H9 (cell line): ENCODE results near the gene SLC22A3. TPM values are rescaled to one million over a fixed set of nuclear protein-coding genes. Genes with fewer than 3 reads are reported as not detected.

Source experiments
- DNase-seq: peaks from one replicate; pipeline ENCODE4 v3.0.0-alpha.2; 2017
- H2AFZ ChIP-seq: one replicate; pipeline ENCODE4 v1.6.1; 2013; ENCODE audit warnings: mild to moderate bottlenecking, low read length, control low read depth, moderate library complexity
- H2AK5ac ChIP-seq: 2 replicates; pipeline ENCODE4 v1.6.1; 2013; ENCODE audit warnings: low read length, control low read depth, mixed read lengths; ENCODE audit not compliant: insufficient read length
- H2BK120ac ChIP-seq: one replicate; pipeline ENCODE4 v1.6.1; 2013; ENCODE audit warnings: low read depth, mild to moderate bottlenecking, low read length, control low read depth, inconsistent platforms; ENCODE audit not compliant: poor library complexity, severe bottlenecking
- H2BK12ac ChIP-seq: 2 replicates; pipeline ENCODE4 v1.6.1; 2013; ENCODE audit warnings: low read length, control low read depth, mixed read lengths, low read depth; ENCODE audit not compliant: insufficient read length
- H2BK15ac ChIP-seq: 2 replicates; pipeline ENCODE4 v1.6.1; 2013; ENCODE audit warnings: low read depth, low read length, control low read depth
- H2BK20ac ChIP-seq: one replicate; pipeline ENCODE4 v1.6.1; 2013; ENCODE audit warnings: low read depth, mild to moderate bottlenecking, low read length, control low read depth, inconsistent platforms; ENCODE audit not compliant: poor library complexity, severe bottlenecking
- H2BK5ac ChIP-seq: 2 replicates; pipeline ENCODE4 v1.6.1; 2013; ENCODE audit warnings: low read length, control low read depth, mixed read lengths; ENCODE audit not compliant: insufficient read length
- H3K14ac ChIP-seq: 2 replicates; pipeline ENCODE4 v1.6.1; 2013; ENCODE audit warnings: low read length, control low read depth; ENCODE audit not compliant: insufficient read depth
- H3K18ac ChIP-seq: 2 replicates; pipeline ENCODE4 v1.6.1; 2013; ENCODE audit warnings: low read depth, mild to moderate bottlenecking, mixed read lengths, low read length, control low read depth; ENCODE audit not compliant: insufficient read length
- H3K23ac ChIP-seq: 2 replicates; pipeline ENCODE4 v1.6.1; 2013; ENCODE audit warnings: low read length, control low read depth, mixed read lengths, low read depth; ENCODE audit not compliant: insufficient read length
- H3K23me2 ChIP-seq: 2 replicates; pipeline ENCODE4 v1.6.1; 2013; ENCODE audit warnings: low read depth, mild to moderate bottlenecking, mixed read lengths, low read length, control low read depth; ENCODE audit not compliant: insufficient read length, poor library complexity, severe bottlenecking
- H3K27ac ChIP-seq: 2 replicates; pipeline ENCODE4 v1.5.1; 2013; ENCODE audit warnings: low read length, control low read depth, mixed read lengths, low read depth; ENCODE audit not compliant: insufficient read length
- H3K27me3 ChIP-seq: 2 replicates; pipeline ENCODE4 v1.6.1; 2013; ENCODE audit warnings: low read length, control low read depth, inconsistent platforms; ENCODE audit not compliant: insufficient read depth
- H3K4ac ChIP-seq: 2 replicates; pipeline ENCODE4 v1.6.1; 2013; ENCODE audit warnings: low read depth, mild to moderate bottlenecking, control low read depth, inconsistent platforms, low read length, moderate library complexity
- H3K4me1 ChIP-seq: 2 replicates; pipeline ENCODE4 v1.6.1; 2013; ENCODE audit warnings: low read length, control low read depth, inconsistent platforms; ENCODE audit not compliant: insufficient read depth
- H3K4me2 ChIP-seq: 2 replicates; pipeline ENCODE4 v1.6.1; 2013; ENCODE audit warnings: low read length, control low read depth, mixed read lengths; ENCODE audit not compliant: insufficient read length, insufficient read depth
- H3K56ac ChIP-seq: 2 replicates; pipeline ENCODE4 v1.6.1; 2013; ENCODE audit warnings: low read depth, mild to moderate bottlenecking, mixed read lengths, low read length, control low read depth; ENCODE audit not compliant: insufficient read length
- H3K79me1 ChIP-seq: 2 replicates; pipeline ENCODE4 v1.6.1; 2013; ENCODE audit warnings: low read depth, mild to moderate bottlenecking, moderate library complexity, low read length, control low read depth, inconsistent platforms; ENCODE audit not compliant: insufficient read depth, poor library complexity, severe bottlenecking
- H3K79me2 ChIP-seq: 2 replicates; pipeline ENCODE4 v1.6.1; 2013; ENCODE audit warnings: low read length, control low read depth, inconsistent platforms; ENCODE audit not compliant: insufficient read depth
- H3K9ac ChIP-seq: 2 replicates; pipeline ENCODE4 v1.6.1; 2013; ENCODE audit warnings: low read length, control low read depth, mixed read lengths; ENCODE audit not compliant: insufficient read length; ENCODE audit errors: extremely low read depth
- H3K9me3 ChIP-seq: one replicate; pipeline ENCODE4 v1.6.1; 2013; ENCODE audit warnings: low read depth, low read length, inconsistent platforms; ENCODE audit not compliant: control insufficient read depth
- H3T11ph ChIP-seq: one replicate; pipeline ENCODE4 v1.6.1; 2013; ENCODE audit warnings: mild to moderate bottlenecking, low read length, control low read depth, inconsistent platforms
- H4K20me1 ChIP-seq: one replicate; pipeline ENCODE4 v1.6.1; 2013; ENCODE audit not compliant: control insufficient read depth, insufficient read length, insufficient read depth
- H4K5ac ChIP-seq: 2 replicates; pipeline ENCODE4 v1.6.1; 2013; ENCODE audit warnings: low read depth, mild to moderate bottlenecking, mixed read lengths, low read length, control low read depth; ENCODE audit not compliant: insufficient read length
- H4K8ac ChIP-seq: replicated peaks from 2 replicates; pipeline ENCODE4 v1.6.1; 2013; ENCODE audit warnings: low read length, control low read depth, mixed read lengths, low read depth; ENCODE audit not compliant: insufficient read length
- H4K91ac ChIP-seq: 2 replicates; pipeline ENCODE4 v1.6.1; 2013; ENCODE audit warnings: low read depth, mild to moderate bottlenecking, moderate library complexity, mixed read lengths, low read length, control low read depth; ENCODE audit not compliant: insufficient read length
- H3K27ac Mint-ChIP-seq, 3 experiments: 2 replicates in 2 of 3; 3 replicates in 1 of 3; pipeline ENCODE4 v1.8.0; 2020 to 2021; ENCODE audit warnings: mixed read lengths in 3 of 3, mild to moderate bottlenecking in 1 of 3, moderate library complexity in 1 of 3
- H3K27me3 Mint-ChIP-seq: 2 replicates; pipeline ENCODE4 v1.8.0; 2021; ENCODE audit warnings: low read depth, mild to moderate bottlenecking, moderate library complexity, mixed read lengths
- H3K36me3 Mint-ChIP-seq, 3 experiments: 2 replicates in 2 of 3; 3 replicates in 1 of 3; pipeline ENCODE4 v1.8.0; 2020 to 2021; ENCODE audit warnings: low read depth in 3 of 3, mixed read lengths in 3 of 3; ENCODE audit not compliant: insufficient read depth in 1 of 3
- H3K4me1 Mint-ChIP-seq, 2 experiments: 2 replicates each; pipeline ENCODE4 v1.8.0; 2020; ENCODE audit warnings: mixed read lengths in 2 of 2
- H3K4me3 Mint-ChIP-seq, 2 experiments: 2 replicates in 1 of 2; 3 replicates in 1 of 2; pipeline ENCODE4 v1.8.0; 2020 to 2021; ENCODE audit warnings: mild to moderate bottlenecking in 2 of 2, mixed read lengths in 2 of 2, moderate library complexity in 1 of 2
- H3K9me3 Mint-ChIP-seq, 2 experiments: 2 replicates in 1 of 2; 3 replicates in 1 of 2; pipeline ENCODE4 v1.8.0; 2020; ENCODE audit warnings: mild to moderate bottlenecking in 2 of 2, mixed read lengths in 2 of 2, moderate library complexity in 1 of 2
- CTCF ChIP-seq: fragments of 200-600 bp; sonication (generic); conservative IDR thresholded peaks from 3 replicates; pipeline ENCODE4 v1.8.0; 2021; ENCODE audit warnings: antibody characterized with exemption, mild to moderate bottlenecking
- whole genome bisulfite sequencing: extraction: QIAGEN DNeasy Blood & Tissue Kit; methylation state at CpG from one replicate; pipeline ENCODE4 v1.1.7; 2013; ENCODE audit warnings: missing lambda C conversion rate, low lambda C conversion rate, mixed read lengths; ENCODE audit not compliant: insufficient read length; ENCODE audit errors: extremely low coverage; 5-methylcytosine and 5-hydroxymethylcytosine counted together
- total RNA-seq: library from RNA; stranded (reverse); gene quantifications from 2 replicates; pipeline ENCODE4 v1.2.1, GENCODE V29; 2021

SLC22A3 gene
- total RNA-seq, 1 experiment from 2014 or later: 2.7 TPM

GRCh38 chr6:160329188-160329587, 19.0 kb upstream of the SLC22A3 start:
- H2BK12ac ChIP-seq: no peak overlapping the region
- no peak overlapping the region for H3K56ac ChIP-seq
- no peak overlapping the region for H3K4me3 Mint-ChIP-seq
- H4K8ac ChIP-seq: no peak overlapping the region
- no peak overlapping the region for H3K27ac ChIP-seq
- no peak overlapping the region for H2BK15ac ChIP-seq
- H3T11ph ChIP-seq: no peak overlapping the region
- no peaks in the 10 kb centered on the region for H4K20me1 ChIP-seq
- H3K9ac ChIP-seq: no peak overlapping the region
- no CpG with 5 or more reads among the region's 7 CpGs for WGBS
- H3K27me3 Mint-ChIP-seq: peaks cover 3% of the 10 kb centered on the region
- H3K4me2 ChIP-seq: no peak overlapping the region
- H4K91ac ChIP-seq: no peak overlapping the region
- no peak overlapping the region for H2AFZ ChIP-seq
- no peaks in the 10 kb centered on the region for H3K9me3 Mint-ChIP-seq
- no peak overlapping the region for H2BK120ac ChIP-seq
- no peaks in the 10 kb centered on the region for H3K36me3 Mint-ChIP-seq
- H3K27ac Mint-ChIP-seq: no peak overlapping the region
- H2BK20ac ChIP-seq: no peak overlapping the region
- no peak overlapping the region for H3K23ac ChIP-seq
- H3K4me1 ChIP-seq: no peaks in the 10 kb centered on the region
- no peak overlapping the region for H2BK5ac ChIP-seq
- no peak overlapping the region for H3K14ac ChIP-seq
- no peaks in the 10 kb centered on the region for H3K27me3 ChIP-seq
- H2AK5ac ChIP-seq: no peak overlapping the region
- no peak overlapping the region for H4K5ac ChIP-seq
- no peaks in the 10 kb centered on the region for H3K79me2 ChIP-seq
- H3K4me1 Mint-ChIP-seq: peaks cover 0 to 2% of the 10 kb centered on the region in 2 experiments; a peak in 1 of 4 replicates
- H3K23me2 ChIP-seq: no peaks in the 10 kb centered on the region
- no peak for TF ChIP-seq CTCF
- no peak overlapping the region for H3K18ac ChIP-seq
- no peaks in the 10 kb centered on the region for H3K9me3 ChIP-seq
- DNase-seq: no peak
- no peaks in the 10 kb centered on the region for H3K79me1 ChIP-seq
- no peak overlapping the region for H3K4ac ChIP-seq
